GM21529 (cell line): ENCODE results near the gene HOXB7.

Experiments
- ATAC-seq: cut with Tn5 transposase; IDR thresholded peaks from one replicate; pipeline ENCODE4 v1.9.1; 2021; ENCODE audit not compliant: unreplicated experiment

The HOXB7 gene

GRCh38 chr17:48624118-48624517, 13.3 kb upstream of the HOXB7 start:
- ATAC-seq = no peak

- no peak for ATAC-seq
These were observed 12.8 kb upstream of the HOXB7 start for GRCh38 chr17:48623583-48623982.

- no peak for ATAC-seq
These were observed 12.0 kb upstream of the HOXB7 start for GRCh38 chr17:48622857-48623256.

- ATAC-seq = no peak
These were observed 10.9 kb upstream of the HOXB7 start for GRCh38 chr17:48621410-48622392.

GRCh38 chr17:48620461-48621139, 9.8 kb upstream of the HOXB7 start:
- no peak for ATAC-seq

GRCh38 chr17:48619826-48620449, 9.1 kb upstream of the HOXB7 start:
- no peak for ATAC-seq

- ATAC-seq = no peak
These were observed 7.6 kb upstream of the HOXB7 start for GRCh38 chr17:48618256-48618896.

- no peak for ATAC-seq
These were observed 6.8 kb upstream of the HOXB7 start for GRCh38 chr17:48617471-48618255.

- no peak for ATAC-seq
These were observed 6.1 kb upstream of the HOXB7 start for GRCh38 chr17:48616717-48617470.

GRCh38 chr17:48615963-48616716, 5.3 kb upstream of the HOXB7 start:
- ATAC-seq = no peak

GRCh38 chr17:48615047-48615962, 4.5 kb upstream of the HOXB7 start, which contains the start of gene HOXB8:
Gene HOXB8 (minus strand): TSS chr17:48615292. CDS start chr17:48614704, 588 bp downstream.
- no peak for ATAC-seq

- no peak for ATAC-seq
These were observed 3.3 kb upstream of the HOXB7 start for GRCh38 chr17:48613862-48614694.

GRCh38 chr17:48612854-48613691, 2.3 kb upstream of the HOXB7 start:
- no peak for ATAC-seq

GRCh38 chr17:48612456-48612853, 1.6 kb upstream of the HOXB7 start:
- ATAC-seq = no peak

GRCh38 chr17:48611681-48612455, 1.1 kb upstream of the HOXB7 start:
- ATAC-seq = no peak
